Inferior parietal cortex (tissue), 1 donor: ENCODE measurements around the gene SIVA1.

Source experiments
- DNase-seq: peaks from one replicate; pipeline ENCODE4 v3.0.0-alpha.2; 2016; ENCODE audit errors: extremely low spot score

The SIVA1 gene

GRCh38 chr14:104784846-104785707 lies 32.1 kb downstream of the SIVA1 start:
- DNase-seq = no peak

GRCh38 chr14:104785708-104786080 lies 32.7 kb downstream of the SIVA1 start:
- DNase-seq = no peak

- DNase-seq = no peak
Observed at GRCh38 chr14:104786091-104786586, 33.2 kb downstream of the SIVA1 start.

DNA sequence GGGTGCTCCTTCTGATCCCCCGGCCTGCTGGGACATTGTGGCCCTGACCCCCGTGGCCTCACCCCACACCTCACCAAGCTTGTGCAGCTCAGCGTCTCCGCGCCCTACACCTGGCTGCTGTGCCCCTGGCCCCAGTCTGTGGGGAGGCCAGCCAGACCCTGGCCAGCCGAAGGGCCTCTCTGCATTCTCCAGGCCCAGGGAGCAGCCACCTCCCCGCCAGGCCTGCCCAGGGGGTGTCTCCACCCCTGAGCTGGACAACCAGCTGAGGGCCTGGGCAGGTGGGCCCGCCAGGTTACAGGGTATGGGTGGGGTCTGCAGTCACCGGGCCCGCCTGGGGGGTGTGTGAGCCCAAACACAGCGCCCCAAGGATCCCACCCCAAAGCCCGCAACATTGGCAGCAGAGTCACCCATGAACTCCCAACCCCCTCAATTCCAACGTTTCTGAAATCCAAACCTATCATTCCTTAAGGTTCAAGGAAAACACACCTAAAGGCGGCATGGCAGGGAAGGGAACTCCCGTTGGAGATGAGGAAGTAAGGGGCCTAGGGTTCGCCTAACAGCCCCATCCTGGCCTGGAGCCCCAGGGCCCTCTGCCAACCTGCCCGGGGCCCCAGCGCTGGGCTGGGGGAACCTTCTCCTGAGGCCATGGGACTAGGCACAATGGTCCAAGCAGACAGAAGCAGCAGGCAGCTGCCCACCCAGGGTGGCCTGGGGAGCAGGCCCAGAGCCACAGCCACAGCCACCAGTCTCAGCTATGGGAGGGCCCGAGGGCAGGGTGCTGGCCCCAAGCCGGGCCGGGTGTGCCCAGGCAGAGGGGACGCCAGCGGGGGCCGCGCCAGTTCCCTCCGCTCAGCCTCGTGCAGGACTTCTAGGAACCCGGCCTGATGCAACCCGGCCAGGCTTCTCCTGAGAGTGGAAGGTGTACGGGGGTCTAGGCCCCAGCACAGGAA lies 34.1 kb downstream of the SIVA1 start:
- no peak for DNase-seq

GRCh38 chr14:104787736-104788135 lies 34.8 kb downstream of the SIVA1 start:
- no peak for DNase-seq

DNA sequence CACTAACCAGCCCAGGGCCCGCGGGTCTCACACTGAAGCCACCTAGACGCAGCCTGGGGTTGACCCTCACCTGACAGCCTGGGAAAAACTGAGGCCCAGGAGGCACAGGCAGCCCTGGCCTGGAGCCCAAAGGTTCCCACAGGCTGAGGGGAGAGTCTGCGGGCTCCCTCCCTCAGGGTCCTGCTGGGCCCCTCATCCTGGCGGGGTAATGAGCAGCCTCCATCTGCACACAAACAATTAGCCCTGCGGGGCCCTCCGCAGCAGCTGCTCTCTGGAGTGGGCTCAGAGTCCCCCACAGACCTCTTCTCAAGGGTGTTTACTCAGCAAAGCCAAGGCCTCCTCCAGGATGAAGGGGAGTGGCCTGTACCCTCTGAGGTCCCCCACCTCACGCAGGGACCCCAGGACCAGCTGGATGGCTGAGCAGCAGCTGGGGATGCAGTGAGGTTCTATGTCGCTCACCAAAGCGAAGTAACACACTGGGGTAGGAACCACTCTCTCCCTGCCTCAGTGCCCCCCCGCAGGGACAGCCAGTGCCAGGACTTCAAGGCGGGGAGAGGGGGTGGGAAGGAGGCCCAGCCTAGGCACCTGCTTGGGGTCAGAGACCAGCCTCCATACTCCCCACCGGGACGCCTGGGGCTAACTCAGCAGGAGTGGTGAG lies 35.3 kb downstream of the SIVA1 start:
- DNase-seq = no peak

DNA sequence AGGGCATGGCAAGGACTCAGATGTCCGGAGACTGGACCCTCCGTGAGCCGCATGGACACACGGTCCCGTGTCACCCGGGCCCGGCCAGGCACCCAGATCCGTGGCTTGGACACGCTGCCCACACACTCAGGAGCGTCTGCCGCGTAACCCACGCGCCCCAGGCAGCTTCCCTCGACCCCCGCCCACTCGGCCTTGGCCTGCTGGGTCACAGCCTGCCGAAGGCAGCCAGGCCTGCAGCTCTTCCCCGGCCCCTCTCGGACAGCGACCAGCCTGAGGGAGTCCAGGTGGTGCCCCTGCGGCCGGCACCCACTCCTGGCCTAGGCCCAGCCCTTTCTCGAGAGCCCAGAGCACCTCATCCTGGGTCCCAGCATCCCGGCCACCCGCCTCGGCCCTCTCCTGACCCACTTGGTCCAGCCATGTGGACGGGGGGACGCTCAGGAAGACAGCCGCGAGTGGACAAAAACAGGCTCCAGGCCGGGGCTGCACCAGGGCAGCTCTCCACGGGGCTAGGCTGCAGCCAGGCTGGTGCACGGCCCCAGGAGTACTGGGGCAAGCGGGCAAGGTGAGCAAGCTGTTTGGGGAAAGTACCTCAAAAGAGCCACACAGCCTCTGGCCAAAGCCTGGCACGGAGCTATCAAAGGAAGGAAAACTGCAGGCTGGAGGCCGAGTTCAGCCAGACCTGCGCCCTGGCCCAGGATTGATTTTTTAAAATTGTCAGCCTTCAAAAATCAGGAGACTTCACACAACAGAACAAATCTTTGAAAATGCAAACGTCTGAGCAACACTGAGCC lies 36.1 kb downstream of the SIVA1 start:
- DNase-seq = no peak

- no peak for DNase-seq
Observed at GRCh38 chr14:104789752-104790743, 37.1 kb downstream of the SIVA1 start.

- DNase-seq = no peak
Observed at GRCh38 chr14:104791425-104791824, 38.5 kb downstream of the SIVA1 start.

DNA sequence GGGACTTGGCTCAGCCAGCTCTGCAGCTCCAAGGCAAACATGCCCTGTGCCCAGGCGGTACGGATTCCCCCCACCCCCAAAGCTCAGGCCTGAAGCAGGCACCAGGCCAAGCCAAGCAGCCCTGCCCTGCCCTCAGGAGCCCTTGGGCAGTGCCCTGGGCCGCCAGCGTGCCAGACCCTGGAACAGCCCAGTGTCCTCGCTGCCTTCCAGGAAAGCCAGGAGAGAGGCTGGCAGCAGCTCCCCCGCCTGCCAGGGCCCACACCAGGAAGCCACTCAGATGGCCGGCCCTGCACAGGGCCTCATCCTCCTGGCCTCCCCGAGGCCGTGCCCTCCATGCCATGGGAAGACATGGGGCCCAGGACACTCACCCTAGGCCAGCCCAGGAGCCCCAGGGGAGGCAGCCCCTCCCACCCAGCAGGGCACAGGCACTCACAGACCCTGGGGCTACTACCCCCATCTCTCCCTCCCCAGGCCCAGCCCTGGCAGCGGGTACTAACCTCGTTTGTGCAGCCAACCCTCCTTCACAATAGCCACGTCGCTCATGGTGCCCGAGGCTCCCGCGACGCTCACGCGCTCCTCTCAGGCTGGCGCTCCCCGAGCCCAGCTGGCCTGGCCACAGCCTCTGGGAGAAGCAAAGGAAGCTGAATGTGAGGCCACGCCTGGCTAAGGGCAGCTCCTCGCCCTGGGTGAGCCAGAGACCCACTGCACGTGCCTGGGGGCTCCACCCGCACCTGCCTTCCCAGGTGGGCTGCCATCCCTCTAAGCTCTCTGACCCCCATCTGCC lies 39.3 kb downstream of the SIVA1 start:
- no peak for DNase-seq

- no peak for DNase-seq
Observed at GRCh38 chr14:104792945-104793702, 40.2 kb downstream of the SIVA1 start.

DNA sequence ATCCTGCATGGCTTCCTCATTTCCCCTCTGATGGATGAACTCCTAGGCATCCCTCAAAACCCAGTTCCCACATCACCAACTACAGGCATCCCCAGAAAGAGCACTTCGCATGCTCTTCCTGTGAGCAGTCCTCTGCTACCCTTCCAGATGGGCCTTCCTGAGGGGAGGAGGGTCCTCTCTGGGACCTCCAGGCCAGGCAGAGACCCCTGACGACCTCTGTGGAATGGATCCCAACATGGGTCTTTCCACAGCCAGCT lies 40.7 kb downstream of the SIVA1 start:
- no peak for DNase-seq

- DNase-seq = no peak
Observed at GRCh38 chr14:104794099-104794498, 41.2 kb downstream of the SIVA1 start.

DNA sequence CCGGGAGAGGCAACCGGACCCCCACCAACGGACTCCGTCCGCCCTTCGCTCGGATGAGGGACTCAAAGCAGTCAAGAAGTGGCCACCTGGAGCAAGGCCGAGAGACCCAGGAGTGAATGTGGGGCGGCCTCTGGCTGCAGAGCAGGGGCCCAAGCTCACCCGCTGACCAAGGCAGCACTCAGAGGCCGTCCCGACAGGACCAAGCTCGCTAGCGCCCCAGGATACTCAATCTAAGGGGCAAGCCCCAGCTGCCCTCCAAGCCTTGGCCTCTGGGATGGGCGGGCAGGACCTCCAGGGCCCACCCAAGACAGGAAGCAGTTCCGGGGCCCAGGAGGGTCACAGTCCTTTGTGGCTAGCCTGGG lies 41.7 kb downstream of the SIVA1 start:
- DNase-seq = no peak

GRCh38 chr14:104794993-104795780 lies 42.2 kb downstream of the SIVA1 start, which contains the start of gene AKT1:
Gene AKT1 (minus strand): TSS chr14:104795748. CDS start chr14:104792643, 3,105 bp downstream.
- DNase-seq = no peak

GRCh38 chr14:104795781-104796686 lies 43.1 kb downstream of the SIVA1 start:
- no peak for DNase-seq

DNA sequence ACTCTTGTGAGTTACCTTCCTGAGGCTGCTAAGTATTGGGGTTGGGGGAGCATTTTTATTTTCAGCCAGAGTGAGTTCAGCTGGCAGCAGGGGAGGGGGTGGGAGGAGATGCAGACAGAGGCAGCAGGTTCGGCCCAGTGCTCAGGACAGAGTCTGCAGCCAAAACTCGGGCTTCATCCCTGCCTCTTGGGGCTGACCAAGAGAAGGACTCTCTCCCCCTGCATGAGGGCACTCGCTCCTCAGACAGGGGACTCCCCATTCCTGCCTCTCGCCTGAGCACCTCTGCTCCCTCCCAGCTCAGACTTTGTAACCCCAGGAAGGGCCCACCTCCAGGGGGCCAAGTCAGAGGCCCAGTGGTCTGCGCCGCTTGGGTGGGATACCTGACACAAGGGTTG lies 43.7 kb downstream of the SIVA1 start:
- DNase-seq = no peak
